Memory B cell (primary cell): ENCODE data around the gene RNF38.
"Not testable (repeated sequence)": the region's sequence is repeated elsewhere in the genome, so short reads cannot be mapped to it uniquely, and the experiment has no call there.

Source experiments
- ATAC-seq: fragments of 150-1000 bp; cut with Tn5 transposase; 2 replicates; pipeline ENCODE4 v1.10.0; 2021; ENCODE audit warnings: low read depth, mild to moderate bottlenecking, moderate library complexity
- DNase-seq, 2 donors: peaks; one replicate each; pipeline ENCODE4 v3.0.0; 2022; ENCODE audit warnings: low spot score in 2 of 2
- H3K27ac Mint-ChIP-seq: one replicate; pipeline ENCODE4 v1.8.0; 2022; ENCODE audit warnings: mild to moderate bottlenecking, moderate library complexity, mixed read lengths
- H3K27me3 Mint-ChIP-seq: one replicate; pipeline ENCODE4 v1.8.0; 2022; ENCODE audit warnings: mixed read lengths
- H3K36me3 Mint-ChIP-seq: one replicate; pipeline ENCODE4 v1.8.0; 2022; ENCODE audit warnings: mild to moderate bottlenecking, mixed read lengths
- H3K4me1 Mint-ChIP-seq: one replicate; pipeline ENCODE4 v1.8.0; 2022; ENCODE audit warnings: mixed read lengths
- H3K4me3 Mint-ChIP-seq: one replicate; pipeline ENCODE4 v1.8.0; 2022; ENCODE audit warnings: mild to moderate bottlenecking, moderate library complexity, mixed read lengths
- H3K9me3 Mint-ChIP-seq: one replicate; pipeline ENCODE4 v1.8.0; 2022; ENCODE audit warnings: mixed read lengths

Gene RNF38

GRCh38 chr9:36426348-36426747 is 26.3 kb upstream of the RNF38 start:
- peaks cover 9% of the 10 kb centered on the region for H3K4me1 Mint-ChIP-seq

GRCh38 chr9:36424289-36425055 is 24.4 kb upstream of the RNF38 start:
- H3K27me3 Mint-ChIP-seq: no peaks in the 10 kb centered on the region
- H3K27ac Mint-ChIP-seq: peak overlapping the region; percentile 20
- H3K9me3 Mint-ChIP-seq: no peaks in the 10 kb centered on the region
- H3K36me3 Mint-ChIP-seq: peaks cover 16% of the 10 kb centered on the region
- ATAC-seq (no peak), DNase-seq (no peak)
- peaks cover 11% of the 10 kb centered on the region for H3K4me1 Mint-ChIP-seq
- no peak overlapping the region for H3K4me3 Mint-ChIP-seq

More at GRCh38 chr9:36426348-36426747, 26.3 kb upstream of the RNF38 start:
- Mint-ChIP-seq H3K27ac (no peak overlapping the region), H3K9me3 (no peaks in the 10 kb centered on the region), H3K36me3 (peaks cover 18% of the 10 kb centered on the region), H3K27me3 (no peaks in the 10 kb centered on the region), H3K4me3 (no peak overlapping the region)
- DNase-seq (no peak), ATAC-seq (no peak)

DNA sequence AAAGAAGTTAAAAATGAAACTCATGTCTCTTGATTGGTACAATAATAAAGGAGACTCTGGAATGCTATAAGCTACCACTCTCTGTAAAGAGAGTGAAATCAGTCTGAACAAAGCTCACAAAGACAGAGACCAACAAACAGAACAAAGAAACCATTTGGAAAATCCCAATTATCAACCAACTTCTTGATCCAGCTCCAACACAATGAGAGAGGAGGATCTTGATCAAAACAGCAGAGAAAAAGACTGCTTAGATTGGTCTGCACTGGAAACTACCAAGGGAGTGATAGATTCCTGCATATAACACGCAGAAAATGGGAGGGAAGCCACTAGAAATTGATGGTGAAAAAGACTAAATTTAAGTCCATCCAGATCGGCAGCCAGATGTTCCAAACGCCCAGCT is 23.1 kb upstream of the RNF38 start:
- Mint-ChIP-seq H3K27ac (peak overlapping the region; percentile 3), H3K36me3 (peaks cover 16% of the 10 kb centered on the region), H3K4me3 (no peak overlapping the region), H3K4me1 (peaks cover 9% of the 10 kb centered on the region), H3K9me3 (no peaks in the 10 kb centered on the region), H3K27me3 (no peaks in the 10 kb centered on the region)
- DNase-seq (no peak), ATAC-seq (no peak)

GRCh38 chr9:36416890-36417289 is 16.8 kb upstream of the RNF38 start:
- no peak for DNase-seq
- Mint-ChIP-seq H3K9me3 (no peaks in the 10 kb centered on the region), H3K27me3 (no peaks in the 10 kb centered on the region), H3K27ac (no peak overlapping the region), H3K4me1 (peaks cover 5% of the 10 kb centered on the region), H3K36me3 (peaks cover 2% of the 10 kb centered on the region), H3K4me3 (no peak overlapping the region)
- ATAC-seq: no peak

- no peak overlapping the region for H3K4me3 Mint-ChIP-seq
- peaks cover 5% of the 10 kb centered on the region for H3K4me1 Mint-ChIP-seq
- peaks cover 2% of the 10 kb centered on the region for H3K36me3 Mint-ChIP-seq
These were observed 15.9 kb upstream of the RNF38 start for GRCh38 chr9:36415822-36416525.

GRCh38 chr9:36411410-36411809 is 11.3 kb upstream of the RNF38 start:
- peaks cover 20% of the 10 kb centered on the region for H3K4me1 Mint-ChIP-seq
- not testable (repeated sequence) for H3K36me3 Mint-ChIP-seq, H3K4me3 Mint-ChIP-seq, H3K9me3 Mint-ChIP-seq, H3K27ac Mint-ChIP-seq, DNase-seq, H3K27me3 Mint-ChIP-seq, ATAC-seq

More at GRCh38 chr9:36415822-36416525, 15.9 kb upstream of the RNF38 start:
- no peaks in the 10 kb centered on the region for H3K9me3 Mint-ChIP-seq
- H3K27ac Mint-ChIP-seq: no peak overlapping the region
- ATAC-seq: no peak
- no peaks in the 10 kb centered on the region for H3K27me3 Mint-ChIP-seq
- DNase-seq: no peak

DNA sequence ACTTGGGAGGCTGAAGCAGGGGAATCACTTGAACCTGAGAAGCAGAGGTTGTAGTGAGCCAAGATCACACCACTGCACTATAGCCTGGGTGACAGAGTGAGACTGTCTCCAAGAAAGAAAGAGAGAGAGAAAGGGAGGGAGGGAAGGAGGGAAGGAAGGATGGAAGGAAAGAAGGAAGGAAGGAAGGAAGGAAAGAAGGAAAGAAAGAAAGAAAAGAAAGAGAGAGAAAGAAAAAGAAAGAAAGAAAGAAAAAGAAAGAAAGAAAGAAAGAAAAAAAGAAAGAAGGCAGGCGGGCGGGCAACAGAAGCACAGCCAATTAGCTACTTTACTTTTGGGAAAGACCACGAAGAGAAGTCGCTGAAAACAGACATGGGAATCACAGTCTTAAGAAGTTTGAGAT is 9.0 kb upstream of the RNF38 start:
- not testable (repeated sequence) for H3K4me3 Mint-ChIP-seq, ATAC-seq, H3K27me3 Mint-ChIP-seq, DNase-seq, H3K9me3 Mint-ChIP-seq, H3K36me3 Mint-ChIP-seq
- Mint-ChIP-seq H3K27ac (peak overlapping the region; percentile 74), H3K4me1 (peaks cover 20% of the 10 kb centered on the region)

- H3K27ac Mint-ChIP-seq: peak overlapping the region; percentile 64
- no peak overlapping the region for H3K4me3 Mint-ChIP-seq
- ATAC-seq (peak; percentile 86), DNase-seq (peak; percentile 44 to 60)
- no peaks in the 10 kb centered on the region for H3K9me3 Mint-ChIP-seq
- peaks cover 19% of the 10 kb centered on the region for H3K4me1 Mint-ChIP-seq
- H3K36me3 Mint-ChIP-seq: no peaks in the 10 kb centered on the region
- H3K27me3 Mint-ChIP-seq: no peaks in the 10 kb centered on the region
These were observed 7.2 kb upstream of the RNF38 start for GRCh38 chr9:36407122-36407723.

DNA sequence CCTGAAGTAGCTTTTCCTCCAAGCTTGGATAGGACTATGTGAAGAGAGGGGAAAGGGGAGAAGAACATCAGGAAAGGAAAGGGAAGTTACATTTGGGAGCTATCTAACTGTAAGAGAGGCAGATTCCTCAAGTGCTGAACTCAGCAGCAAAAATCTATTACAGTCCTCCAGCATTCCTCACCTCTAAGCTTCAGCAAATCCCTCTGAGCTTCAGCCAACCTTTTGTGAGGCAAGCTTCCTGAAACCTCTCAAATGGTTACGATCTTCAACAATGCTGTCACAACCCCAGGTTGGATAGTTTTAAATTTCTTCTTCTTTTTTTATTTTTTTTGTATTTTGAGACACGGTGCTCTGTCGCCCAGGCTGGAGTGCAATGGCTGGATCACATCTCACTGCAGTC is 2.5 kb upstream of the RNF38 start:
- Mint-ChIP-seq H3K9me3 (no peaks in the 10 kb centered on the region), H3K4me1 (peaks cover 26% of the 10 kb centered on the region), H3K27me3 (no peaks in the 10 kb centered on the region), H3K27ac (no peak overlapping the region), H3K4me3 (peak overlapping the region; percentile 12), H3K36me3 (peaks cover 5% of the 10 kb centered on the region)
- no peak for ATAC-seq
- no peak for DNase-seq

- Mint-ChIP-seq H3K36me3 (peaks cover 5% of the 10 kb centered on the region), H3K27me3 (no peaks in the 10 kb centered on the region), H3K9me3 (no peaks in the 10 kb centered on the region), H3K4me3 (peak overlapping the region; percentile 12), H3K27ac (peak overlapping the region; percentile 96), H3K4me1 (peaks cover 20% of the 10 kb centered on the region)
- ATAC-seq (no peak), DNase-seq (no peak)
These were observed 1.9 kb upstream of the RNF38 start for GRCh38 chr9:36401897-36402480.

- H3K4me3 Mint-ChIP-seq: peak overlapping the region; percentile 92
- peak; percentile 65 for ATAC-seq
- peaks cover 21% of the 10 kb centered on the region for H3K4me1 Mint-ChIP-seq
- peak overlapping the region; percentile 96 for H3K27ac Mint-ChIP-seq
- H3K27me3 Mint-ChIP-seq: no peaks in the 10 kb centered on the region
- H3K9me3 Mint-ChIP-seq: no peaks in the 10 kb centered on the region
- no peak for DNase-seq
- H3K36me3 Mint-ChIP-seq: peaks cover 7% of the 10 kb centered on the region
These were observed 1.2 kb upstream of the RNF38 start for GRCh38 chr9:36401164-36401740.

DNA sequence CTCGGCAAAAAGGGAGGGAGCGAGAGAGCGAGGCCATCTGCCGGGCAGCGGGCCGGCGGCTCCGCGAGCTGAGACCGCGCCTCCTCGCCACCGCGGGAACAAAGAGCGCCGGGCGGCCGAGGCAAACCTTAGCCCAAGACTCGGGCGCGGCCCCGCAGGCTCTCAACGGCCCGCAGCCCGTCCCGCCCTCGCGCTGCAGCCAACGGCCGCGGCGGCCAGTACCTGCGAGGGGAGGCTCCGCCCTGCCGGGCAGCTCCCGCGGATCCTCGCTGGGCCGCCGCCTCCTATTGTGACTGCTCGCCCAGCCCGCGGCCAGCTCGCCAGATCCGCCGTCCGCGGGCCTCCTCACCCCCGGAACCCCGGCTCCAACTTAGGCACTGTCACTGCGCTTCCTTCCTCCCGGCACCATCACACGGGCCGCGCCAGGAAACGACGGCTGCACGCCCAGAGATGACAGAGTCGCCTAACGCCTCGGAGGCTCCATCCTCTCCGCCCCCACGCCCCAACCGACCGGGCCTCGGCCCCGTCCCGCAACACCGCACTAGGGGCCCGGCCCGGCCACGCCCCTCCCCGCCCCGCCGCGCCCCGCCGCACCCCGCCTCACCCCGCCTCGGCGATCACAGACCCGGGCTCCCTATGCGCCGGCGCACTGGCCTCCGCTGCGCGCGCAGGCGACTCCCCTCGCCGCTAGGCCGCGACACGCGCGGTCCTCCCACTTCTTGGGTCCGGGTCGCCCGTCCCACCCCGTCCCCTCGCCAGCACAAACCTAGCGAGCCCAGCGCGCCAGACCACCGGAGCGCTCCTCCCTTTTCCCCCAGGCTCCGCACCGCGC is 479 bp upstream of the RNF38 start:
- Mint-ChIP-seq H3K4me3 (peak overlapping the region; percentile 92), H3K4me1 (peaks cover 23% of the 10 kb centered on the region), H3K27ac (peak overlapping the region; percentile 96), H3K9me3 (no peaks in the 10 kb centered on the region), H3K36me3 (peaks cover 10% of the 10 kb centered on the region), H3K27me3 (no peaks in the 10 kb centered on the region)
- DNase-seq (peak; percentile 90 to 92), ATAC-seq (peak; percentile 77)

GRCh38 chr9:36398745-36399144 is 1.3 kb downstream of the RNF38 start:
- no peak for ATAC-seq
- Mint-ChIP-seq H3K4me3 (peak overlapping the region; percentile 41), H3K36me3 (peaks cover 12% of the 10 kb centered on the region), H3K9me3 (no peaks in the 10 kb centered on the region), H3K27me3 (no peaks in the 10 kb centered on the region), H3K4me1 (peaks cover 28% of the 10 kb centered on the region), H3K27ac (peak overlapping the region; percentile 70)
- DNase-seq: no peak
